Panc1 (cell line): ENCODE results near the gene TBXA2R. TPM values are rescaled to one million over a fixed set of nuclear protein-coding genes. Genes with fewer than 3 reads are reported as not detected.
"Not testable (repeated sequence)": the region's sequence is repeated elsewhere in the genome, so short reads cannot be mapped to it uniquely, and the experiment has no call there.

Experiments used
- ATAC-seq: fragments of 200-7000 bp; cut with Tn5 transposase; 2 replicates; pipeline ENCODE4 v1.9.1; 2020; ENCODE audit warnings: mild to moderate bottlenecking, moderate library complexity
- BruUV-seq: library from RNA; stranded (reverse); fragments of 400-500 nt; replicated peaks from 2 replicates; lab custom pipeline; 2021; lab: Mats Ljungman, UMichigan
- CTCF ChIA-PET: fragments of 300-600 bp; sonication (Branson Sonifier 250); formaldehyde crosslinking; loops from one replicate; lab custom pipeline; 2022; ENCODE audit warnings: antibody characterized with exemption; lab: Charles Lee
- POLR2A ChIA-PET: fragments of 300-600 bp; sonication (Branson Sonifier 250); formaldehyde crosslinking; loops from one replicate; lab custom pipeline; 2022; ENCODE audit warnings: antibody characterized with exemption; lab: Charles Lee
- DNase-seq: peaks from one replicate; pipeline ENCODE4 v3.0.0-alpha.2; 2010; ENCODE audit warnings: low read depth, low spot score
- H3K27ac ChIP-seq: 2 replicates; pipeline ENCODE4 v1.5.1; 2011; ENCODE audit warnings: mild to moderate bottlenecking, low read length, inconsistent platforms
- H3K27me3 ChIP-seq: fragments of 200-500 bp; sonication (Bioruptor generic); 2 replicates; pipeline ENCODE4 v1.6.0; 2014; ENCODE audit warnings: low read length, inconsistent platforms; ENCODE audit not compliant: control insufficient read depth, insufficient read depth
- H3K36me3 ChIP-seq: fragments of 200-500 bp; sonication (Bioruptor generic); 2 replicates; pipeline ENCODE4 v1.5.1; 2014; ENCODE audit warnings: inconsistent platforms, mild to moderate bottlenecking, low read length, moderate library complexity; ENCODE audit not compliant: control insufficient read depth, insufficient read depth
- H3K4me1 ChIP-seq: 2 replicates; pipeline ENCODE4 v1.5.1; 2011; ENCODE audit warnings: inconsistent platforms, mild to moderate bottlenecking, low read length, moderate library complexity; ENCODE audit not compliant: control insufficient read depth, insufficient read depth
- H3K4me3 ChIP-seq, 2 experiments: 2 replicates each; pipeline ENCODE4 v1.5.1; 2011 to 2012; ENCODE audit warnings: low read depth in 2 of 2, low read length in 2 of 2, mild to moderate bottlenecking in 2 of 2, inconsistent platforms in 1 of 2, moderate library complexity in 1 of 2
- H3K9me3 ChIP-seq: fragments of 200-500 bp; sonication (Bioruptor generic); 2 replicates; pipeline ENCODE4 v1.5.1; 2014; ENCODE audit warnings: low read depth, mild to moderate bottlenecking, inconsistent platforms, low read length, moderate library complexity; ENCODE audit not compliant: control insufficient read depth, insufficient read depth
- CTCF ChIP-seq: fragments of 450-650 bp; IDR thresholded peaks from 2 replicates; pipeline ENCODE4 v1.5.1; 2017; ENCODE audit warnings: mild to moderate bottlenecking
- POLR2AphosphoS5 ChIP-seq: IDR thresholded peaks from 2 replicates; pipeline ENCODE4 v1.6.1; 2012; ENCODE audit warnings: mild to moderate bottlenecking, low read depth, low read length, moderate library complexity
- REST ChIP-seq, 2 experiments: IDR thresholded peaks; 2 replicates each; pipeline ENCODE4 v1.6.1; 2011 to 2012; ENCODE audit warnings: low read depth in 2 of 2, control low read depth in 1 of 2, low read length in 1 of 2, mild to moderate bottlenecking in 1 of 2, moderate library complexity in 1 of 2; ENCODE audit not compliant: insufficient read depth in 1 of 2
- SIN3A ChIP-seq: IDR thresholded peaks from 2 replicates; pipeline ENCODE4 v1.6.1; 2012; ENCODE audit warnings: low read depth, mild to moderate bottlenecking, low read length, moderate library complexity, borderline replicate concordance; ENCODE audit not compliant: insufficient read depth
- TCF7L2 ChIP-seq: IDR thresholded peaks from 2 replicates; pipeline ENCODE4 v1.6.1; 2011; ENCODE audit warnings: mild to moderate bottlenecking, low read depth, low read length, inconsistent platforms
- in situ Hi-C: cut with HindIII; loops from 2 replicates; pipeline ENCODE4 v1.10.0; 2016; ENCODE audit warnings: low sequenced_read_pairs, low pct_unique_long_range_greater_than_20kb
- intact Hi-C: fragments of 100-400 bp; cut with micrococcal nuclease; formaldehyde crosslinking; loops from one replicate; pipeline ENCODE4 v1.10.0; 2022; ENCODE audit not compliant: unreplicated experiment
- total RNA-seq: library from RNA; stranded (reverse); gene quantifications from one replicate; pipeline ENCODE4 v1.2.1, GENCODE V29; 2021; ENCODE audit not compliant: unreplicated experiment

TBXA2R gene
- total RNA-seq, 1 experiment from 2014 or later = 5.2 TPM

GRCh38 chr19:3572132-3572854 is 34.4 kb downstream of the TBXA2R start:
- DNase-seq (peak; percentile 93), ATAC-seq (peak; percentile 93)
- BruUV-seq = no TSS peak
- Histone ChIP-seq H3K4me1 (peaks cover 4% of the 10 kb centered on the region; the same call in 1 of the 2 replicates), H3K4me3 (peak overlapping the region; percentile 54 to 74), H3K27ac (peak overlapping the region; percentile 78), H3K9me3 (no peaks in the 10 kb centered on the region), H3K36me3 (peaks cover 4% of the 10 kb centered on the region; the same call in 1 of the 2 replicates), H3K27me3 (no peaks in the 10 kb centered on the region)
- TF ChIP-seq REST (IDR thresholded peaks at IDR 0.05; ENCODE audit: insufficient read depth in 1 of 2, low read depth in 2 of 2, low read length in 1 of 2) = no peak
- TF ChIP-seq CTCF = no peak
- no peak for TF ChIP-seq TCF7L2
- no peak for TF ChIP-seq POLR2AphosphoS5
- no peak for TF ChIP-seq SIN3A
- intact Hi-C loops (no loop called here), in situ Hi-C loops (no loop called here)
- CTCF ChIA-PET = no interaction called here
- POLR2A ChIA-PET = no interaction called here

GRCh38 chr19:3570606-3571011 is 36.1 kb downstream of the TBXA2R start:
- BruUV-seq = TSS peak; percentile 60
- intact Hi-C loops (no loop called here), in situ Hi-C loops (no loop called here)
- ATAC-seq (no peak), DNase-seq (no peak)
- H3K27me3 ChIP-seq = no peaks in the 10 kb centered on the region
- peaks cover 4% of the 10 kb centered on the region; the same call in 1 of the 2 replicates for H3K36me3 ChIP-seq
- H3K27ac ChIP-seq = no peak overlapping the region
- H3K9me3 ChIP-seq = no peaks in the 10 kb centered on the region
- peaks cover 4% of the 10 kb centered on the region; the same call in 1 of the 2 replicates for H3K4me1 ChIP-seq
- TF ChIP-seq CTCF = no peak
- TF ChIP-seq TCF7L2 = no peak
- TF ChIP-seq REST (IDR thresholded peaks at IDR 0.05; ENCODE audit: insufficient read depth in 1 of 2, low read depth in 2 of 2, low read length in 1 of 2) = no peak
- TF ChIP-seq SIN3A = no peak
- TF ChIP-seq POLR2AphosphoS5 = no peak
- H3K4me3 ChIP-seq = no peak overlapping the region
- POLR2A ChIA-PET = no interaction called here
- CTCF ChIA-PET = no interaction called here

GRCh38 chr19:3570042-3570441 is 36.6 kb downstream of the TBXA2R start:
- DNase-seq, H3K4me3 ChIP-seq, H3K4me1 ChIP-seq, H3K27me3 ChIP-seq, intact Hi-C loops, in situ Hi-C loops, BruUV-seq, H3K9me3 ChIP-seq, CTCF ChIA-PET, H3K27ac ChIP-seq, ATAC-seq, H3K36me3 ChIP-seq: not testable (repeated sequence)
- POLR2A ChIA-PET = interaction anchor here (0.6 to 0.7 kb wide), 2 partner anchors 15 to 27 kb away, joined by 3 to 7 read pairs; no protein-coding TSS in a partner anchor
